ENCODE results near the gene CPEB1.

DNA sequence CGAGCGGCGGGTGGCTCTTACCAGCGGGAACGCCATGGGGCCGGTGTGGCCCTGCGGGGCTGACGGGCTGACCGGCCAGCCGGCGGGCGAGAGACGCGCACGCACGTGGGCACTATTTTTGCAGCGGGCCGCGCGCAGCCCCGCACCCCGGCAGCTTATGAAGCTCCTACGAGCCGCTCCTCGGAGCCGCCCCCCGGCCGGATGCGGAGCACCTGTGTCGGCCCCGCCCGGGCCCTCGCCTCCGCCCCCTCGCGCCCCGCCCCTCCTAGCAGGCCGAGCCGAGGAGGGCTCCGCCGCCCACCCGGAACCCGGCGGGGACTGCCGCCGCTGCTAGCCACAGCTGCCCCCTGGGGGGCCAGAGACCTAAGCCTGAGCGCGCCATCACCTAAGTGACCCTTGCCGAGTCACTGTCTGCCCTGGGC is 683 bp upstream of the CPEB1 start:
- TF ChIP-seq, protein P1, sequence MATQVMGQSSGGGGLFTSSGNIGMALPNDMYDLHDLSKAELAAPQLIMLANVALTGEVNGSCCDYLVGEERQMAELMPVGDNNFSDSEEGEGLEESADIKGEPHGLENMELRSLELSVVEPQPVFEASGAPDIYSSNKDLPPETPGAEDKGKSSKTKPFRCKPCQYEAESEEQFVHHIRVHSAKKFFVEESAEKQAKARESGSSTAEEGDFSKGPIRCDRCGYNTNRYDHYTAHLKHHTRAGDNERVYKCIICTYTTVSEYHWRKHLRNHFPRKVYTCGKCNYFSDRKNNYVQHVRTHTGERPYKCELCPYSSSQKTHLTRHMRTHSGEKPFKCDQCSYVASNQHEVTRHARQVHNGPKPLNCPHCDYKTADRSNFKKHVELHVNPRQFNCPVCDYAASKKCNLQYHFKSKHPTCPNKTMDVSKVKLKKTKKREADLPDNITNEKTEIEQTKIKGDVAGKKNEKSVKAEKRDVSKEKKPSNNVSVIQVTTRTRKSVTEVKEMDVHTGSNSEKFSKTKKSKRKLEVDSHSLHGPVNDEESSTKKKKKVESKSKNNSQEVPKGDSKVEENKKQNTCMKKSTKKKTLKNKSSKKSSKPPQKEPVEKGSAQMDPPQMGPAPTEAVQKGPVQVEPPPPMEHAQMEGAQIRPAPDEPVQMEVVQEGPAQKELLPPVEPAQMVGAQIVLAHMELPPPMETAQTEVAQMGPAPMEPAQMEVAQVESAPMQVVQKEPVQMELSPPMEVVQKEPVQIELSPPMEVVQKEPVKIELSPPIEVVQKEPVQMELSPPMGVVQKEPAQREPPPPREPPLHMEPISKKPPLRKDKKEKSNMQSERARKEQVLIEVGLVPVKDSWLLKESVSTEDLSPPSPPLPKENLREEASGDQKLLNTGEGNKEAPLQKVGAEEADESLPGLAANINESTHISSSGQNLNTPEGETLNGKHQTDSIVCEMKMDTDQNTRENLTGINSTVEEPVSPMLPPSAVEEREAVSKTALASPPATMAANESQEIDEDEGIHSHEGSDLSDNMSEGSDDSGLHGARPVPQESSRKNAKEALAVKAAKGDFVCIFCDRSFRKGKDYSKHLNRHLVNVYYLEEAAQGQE (IDR thresholded peaks at IDR 0.05; ENCODE audit: insufficient replicate concordance, low read depth): no peak
- no peak for TF ChIP-seq POLR2AphosphoS5 (IDR thresholded peaks at IDR 0.05; ENCODE audit: low read depth)

Measured in HL-60 (cell line).